ENCODE measurements around the gene IZUMO1.
"Not testable (repeated sequence)": the region's sequence is repeated elsewhere in the genome, so short reads cannot be mapped to it uniquely, and the experiment has no call there.

GRCh38 chr19:48787331-48787730 lies 40.6 kb upstream of the IZUMO1 start:
- TF ChIP-seq EZH2 (IDR thresholded peaks at IDR 0.05; ENCODE audit: insufficient read depth, poor library complexity, severe bottlenecking); EZH2phosphoT487 (IDR thresholded peaks at IDR 0.05; ENCODE audit: insufficient read depth, low read depth): not testable (repeated sequence)

Measured in GM23248 (cell line).